Measurements from ENCODE around the gene PEDS1. TPM values are rescaled to one million over a fixed set of nuclear protein-coding genes. Genes with fewer than 3 reads are reported as not detected.

The PEDS1 gene
- total and polyA plus RNA-seq, 2 of the 13 experiments (the other 11 are each of a cell fraction or from before 2014, with no cell fraction given) = 30.5 to 93.9 TPM

DNA sequence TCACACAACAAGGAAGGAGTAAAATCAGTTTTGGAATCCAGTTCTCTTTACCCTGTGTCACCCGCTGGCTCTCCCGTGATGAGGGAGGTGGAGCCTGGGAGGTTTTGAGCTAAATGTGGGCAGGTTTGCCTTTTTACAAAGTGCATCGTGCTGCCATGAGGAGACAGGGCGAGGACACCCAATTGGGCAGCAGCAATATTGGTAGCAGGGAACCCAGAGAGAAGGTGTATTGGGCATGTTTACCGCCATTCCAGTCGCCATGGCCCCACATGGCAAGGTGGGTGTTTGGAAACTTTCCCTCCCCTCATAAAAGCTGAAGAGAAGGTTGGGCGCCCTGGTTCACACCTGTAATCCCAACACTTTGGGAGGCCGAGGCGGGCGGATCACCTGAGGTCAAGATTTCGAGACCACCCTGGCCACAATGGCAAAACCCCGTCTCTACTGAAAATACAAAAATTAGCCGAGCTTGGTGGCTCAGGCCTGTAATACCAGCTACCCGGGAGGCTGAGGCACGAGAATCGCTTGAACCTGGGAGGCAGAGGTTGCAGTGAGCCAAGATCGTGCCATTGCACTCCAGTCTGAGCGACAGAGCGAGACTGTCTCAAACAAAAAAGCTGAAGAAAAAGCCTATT, 37.0 kb downstream of the PEDS1 start (continued):
- TF ChIP-seq, protein P1, sequence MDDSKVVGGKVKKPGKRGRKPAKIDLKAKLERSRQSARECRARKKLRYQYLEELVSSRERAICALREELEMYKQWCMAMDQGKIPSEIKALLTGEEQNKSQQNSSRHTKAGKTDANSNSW (CRISPR knock-in tag; IDR thresholded peaks at IDR 0.05; ENCODE audit: borderline replicate concordance) = 0 out of 2 replicates have a peak, but pooled peaks have one; percentile 56
- TF ChIP-seq, protein P2, sequence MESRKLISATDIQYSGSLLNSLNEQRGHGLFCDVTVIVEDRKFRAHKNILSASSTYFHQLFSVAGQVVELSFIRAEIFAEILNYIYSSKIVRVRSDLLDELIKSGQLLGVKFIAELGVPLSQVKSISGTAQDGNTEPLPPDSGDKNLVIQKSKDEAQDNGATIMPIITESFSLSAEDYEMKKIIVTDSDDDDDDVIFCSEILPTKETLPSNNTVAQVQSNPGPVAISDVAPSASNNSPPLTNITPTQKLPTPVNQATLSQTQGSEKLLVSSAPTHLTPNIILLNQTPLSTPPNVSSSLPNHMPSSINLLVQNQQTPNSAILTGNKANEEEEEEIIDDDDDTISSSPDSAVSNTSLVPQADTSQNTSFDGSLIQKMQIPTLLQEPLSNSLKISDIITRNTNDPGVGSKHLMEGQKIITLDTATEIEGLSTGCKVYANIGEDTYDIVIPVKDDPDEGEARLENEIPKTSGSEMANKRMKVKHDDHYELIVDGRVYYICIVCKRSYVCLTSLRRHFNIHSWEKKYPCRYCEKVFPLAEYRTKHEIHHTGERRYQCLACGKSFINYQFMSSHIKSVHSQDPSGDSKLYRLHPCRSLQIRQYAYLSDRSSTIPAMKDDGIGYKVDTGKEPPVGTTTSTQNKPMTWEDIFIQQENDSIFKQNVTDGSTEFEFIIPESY (CRISPR knock-in tag; IDR thresholded peaks at IDR 0.05) = no peak
- TF ChIP-seq GABPB1 (CRISPR knock-in tag; IDR thresholded peaks at IDR 0.05) (no peak), ISL2 (CRISPR knock-in tag; IDR thresholded peaks at IDR 0.05) (no peak), BRD4 (CRISPR knock-in tag; IDR thresholded peaks at IDR 0.05) (0 out of 2 replicates have a peak, but pooled peaks have one; percentile 45), ZNF746 (CRISPR knock-in tag; IDR thresholded peaks at IDR 0.05) (0 out of 2 replicates have a peak, but pooled peaks have one; percentile 10), RXRB (CRISPR knock-in tag; IDR thresholded peaks at IDR 0.05; ENCODE audit: borderline replicate concordance) (no peak), ZNF256 (CRISPR knock-in tag; conservative IDR thresholded peaks at IDR 0.05) (0 out of 2 replicates have a peak, but pooled peaks have one; percentile 36)
- TF ChIP-seq, protein P3, sequence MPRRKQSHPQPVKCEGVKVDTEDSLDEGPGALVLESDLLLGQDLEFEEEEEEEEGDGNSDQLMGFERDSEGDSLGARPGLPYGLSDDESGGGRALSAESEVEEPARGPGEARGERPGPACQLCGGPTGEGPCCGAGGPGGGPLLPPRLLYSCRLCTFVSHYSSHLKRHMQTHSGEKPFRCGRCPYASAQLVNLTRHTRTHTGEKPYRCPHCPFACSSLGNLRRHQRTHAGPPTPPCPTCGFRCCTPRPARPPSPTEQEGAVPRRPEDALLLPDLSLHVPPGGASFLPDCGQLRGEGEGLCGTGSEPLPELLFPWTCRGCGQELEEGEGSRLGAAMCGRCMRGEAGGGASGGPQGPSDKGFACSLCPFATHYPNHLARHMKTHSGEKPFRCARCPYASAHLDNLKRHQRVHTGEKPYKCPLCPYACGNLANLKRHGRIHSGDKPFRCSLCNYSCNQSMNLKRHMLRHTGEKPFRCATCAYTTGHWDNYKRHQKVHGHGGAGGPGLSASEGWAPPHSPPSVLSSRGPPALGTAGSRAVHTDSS (CRISPR knock-in tag; conservative IDR thresholded peaks at IDR 0.05) = 0 out of 2 replicates have a peak, but pooled peaks have one; percentile 58
- TF ChIP-seq, protein P4, sequence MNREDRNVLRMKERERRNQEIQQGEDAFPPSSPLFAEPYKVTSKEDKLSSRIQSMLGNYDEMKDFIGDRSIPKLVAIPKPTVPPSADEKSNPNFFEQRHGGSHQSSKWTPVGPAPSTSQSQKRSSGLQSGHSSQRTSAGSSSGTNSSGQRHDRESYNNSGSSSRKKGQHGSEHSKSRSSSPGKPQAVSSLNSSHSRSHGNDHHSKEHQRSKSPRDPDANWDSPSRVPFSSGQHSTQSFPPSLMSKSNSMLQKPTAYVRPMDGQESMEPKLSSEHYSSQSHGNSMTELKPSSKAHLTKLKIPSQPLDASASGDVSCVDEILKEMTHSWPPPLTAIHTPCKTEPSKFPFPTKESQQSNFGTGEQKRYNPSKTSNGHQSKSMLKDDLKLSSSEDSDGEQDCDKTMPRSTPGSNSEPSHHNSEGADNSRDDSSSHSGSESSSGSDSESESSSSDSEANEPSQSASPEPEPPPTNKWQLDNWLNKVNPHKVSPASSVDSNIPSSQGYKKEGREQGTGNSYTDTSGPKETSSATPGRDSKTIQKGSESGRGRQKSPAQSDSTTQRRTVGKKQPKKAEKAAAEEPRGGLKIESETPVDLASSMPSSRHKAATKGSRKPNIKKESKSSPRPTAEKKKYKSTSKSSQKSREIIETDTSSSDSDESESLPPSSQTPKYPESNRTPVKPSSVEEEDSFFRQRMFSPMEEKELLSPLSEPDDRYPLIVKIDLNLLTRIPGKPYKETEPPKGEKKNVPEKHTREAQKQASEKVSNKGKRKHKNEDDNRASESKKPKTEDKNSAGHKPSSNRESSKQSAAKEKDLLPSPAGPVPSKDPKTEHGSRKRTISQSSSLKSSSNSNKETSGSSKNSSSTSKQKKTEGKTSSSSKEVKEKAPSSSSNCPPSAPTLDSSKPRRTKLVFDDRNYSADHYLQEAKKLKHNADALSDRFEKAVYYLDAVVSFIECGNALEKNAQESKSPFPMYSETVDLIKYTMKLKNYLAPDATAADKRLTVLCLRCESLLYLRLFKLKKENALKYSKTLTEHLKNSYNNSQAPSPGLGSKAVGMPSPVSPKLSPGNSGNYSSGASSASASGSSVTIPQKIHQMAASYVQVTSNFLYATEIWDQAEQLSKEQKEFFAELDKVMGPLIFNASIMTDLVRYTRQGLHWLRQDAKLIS (CRISPR knock-in tag; IDR thresholded peaks at IDR 0.05) = no peak
- TF ChIP-seq, protein P5, sequence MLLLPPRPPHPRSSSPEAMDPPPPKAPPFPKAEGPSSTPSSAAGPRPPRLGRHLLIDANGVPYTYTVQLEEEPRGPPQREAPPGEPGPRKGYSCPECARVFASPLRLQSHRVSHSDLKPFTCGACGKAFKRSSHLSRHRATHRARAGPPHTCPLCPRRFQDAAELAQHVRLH (CRISPR knock-in tag; IDR thresholded peaks at IDR 0.05; ENCODE audit: borderline replicate concordance, low read depth) = no peak
- TF ChIP-seq, protein P6, sequence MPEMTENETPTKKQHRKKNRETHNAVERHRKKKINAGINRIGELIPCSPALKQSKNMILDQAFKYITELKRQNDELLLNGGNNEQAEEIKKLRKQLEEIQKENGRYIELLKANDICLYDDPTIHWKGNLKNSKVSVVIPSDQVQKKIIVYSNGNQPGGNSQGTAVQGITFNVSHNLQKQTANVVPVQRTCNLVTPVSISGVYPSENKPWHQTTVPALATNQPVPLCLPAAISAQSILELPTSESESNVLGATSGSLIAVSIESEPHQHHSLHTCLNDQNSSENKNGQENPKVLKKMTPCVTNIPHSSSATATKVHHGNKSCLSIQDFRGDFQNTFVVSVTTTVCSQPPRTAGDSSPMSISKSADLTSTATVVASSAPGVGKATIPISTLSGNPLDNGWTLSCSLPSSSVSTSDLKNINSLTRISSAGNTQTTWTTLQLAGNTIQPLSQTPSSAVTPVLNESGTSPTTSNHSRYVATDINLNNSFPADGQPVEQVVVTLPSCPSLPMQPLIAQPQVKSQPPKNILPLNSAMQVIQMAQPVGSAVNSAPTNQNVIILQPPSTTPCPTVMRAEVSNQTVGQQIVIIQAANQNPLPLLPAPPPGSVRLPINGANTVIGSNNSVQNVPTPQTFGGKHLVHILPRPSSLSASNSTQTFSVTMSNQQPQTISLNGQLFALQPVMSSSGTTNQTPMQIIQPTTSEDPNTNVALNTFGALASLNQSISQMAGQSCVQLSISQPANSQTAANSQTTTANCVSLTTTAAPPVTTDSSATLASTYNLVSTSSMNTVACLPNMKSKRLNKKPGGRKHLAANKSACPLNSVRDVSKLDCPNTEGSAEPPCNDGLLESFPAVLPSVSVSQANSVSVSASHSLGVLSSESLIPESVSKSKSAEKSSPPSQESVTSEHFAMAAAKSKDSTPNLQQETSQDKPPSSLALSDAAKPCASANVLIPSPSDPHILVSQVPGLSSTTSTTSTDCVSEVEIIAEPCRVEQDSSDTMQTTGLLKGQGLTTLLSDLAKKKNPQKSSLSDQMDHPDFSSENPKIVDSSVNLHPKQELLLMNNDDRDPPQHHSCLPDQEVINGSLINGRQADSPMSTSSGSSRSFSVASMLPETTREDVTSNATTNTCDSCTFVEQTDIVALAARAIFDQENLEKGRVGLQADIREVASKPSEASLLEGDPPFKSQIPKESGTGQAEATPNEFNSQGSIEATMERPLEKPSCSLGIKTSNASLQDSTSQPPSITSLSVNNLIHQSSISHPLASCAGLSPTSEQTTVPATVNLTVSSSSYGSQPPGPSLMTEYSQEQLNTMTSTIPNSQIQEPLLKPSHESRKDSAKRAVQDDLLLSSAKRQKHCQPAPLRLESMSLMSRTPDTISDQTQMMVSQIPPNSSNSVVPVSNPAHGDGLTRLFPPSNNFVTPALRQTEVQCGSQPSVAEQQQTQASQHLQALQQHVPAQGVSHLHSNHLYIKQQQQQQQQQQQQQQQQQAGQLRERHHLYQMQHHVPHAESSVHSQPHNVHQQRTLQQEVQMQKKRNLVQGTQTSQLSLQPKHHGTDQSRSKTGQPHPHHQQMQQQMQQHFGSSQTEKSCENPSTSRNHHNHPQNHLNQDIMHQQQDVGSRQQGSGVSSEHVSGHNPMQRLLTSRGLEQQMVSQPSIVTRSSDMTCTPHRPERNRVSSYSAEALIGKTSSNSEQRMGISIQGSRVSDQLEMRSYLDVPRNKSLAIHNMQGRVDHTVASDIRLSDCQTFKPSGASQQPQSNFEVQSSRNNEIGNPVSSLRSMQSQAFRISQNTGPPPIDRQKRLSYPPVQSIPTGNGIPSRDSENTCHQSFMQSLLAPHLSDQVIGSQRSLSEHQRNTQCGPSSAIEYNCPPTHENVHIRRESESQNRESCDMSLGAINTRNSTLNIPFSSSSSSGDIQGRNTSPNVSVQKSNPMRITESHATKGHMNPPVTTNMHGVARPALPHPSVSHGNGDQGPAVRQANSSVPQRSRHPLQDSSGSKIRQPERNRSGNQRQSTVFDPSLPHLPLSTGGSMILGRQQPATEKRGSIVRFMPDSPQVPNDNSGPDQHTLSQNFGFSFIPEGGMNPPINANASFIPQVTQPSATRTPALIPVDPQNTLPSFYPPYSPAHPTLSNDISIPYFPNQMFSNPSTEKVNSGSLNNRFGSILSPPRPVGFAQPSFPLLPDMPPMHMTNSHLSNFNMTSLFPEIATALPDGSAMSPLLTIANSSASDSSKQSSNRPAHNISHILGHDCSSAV (CRISPR knock-in tag; IDR thresholded peaks at IDR 0.05; ENCODE audit: borderline replicate concordance) = no peak

Data from HepG2 (cell line).